Measurements from ENCODE around the gene CNBP. TPM values are rescaled to one million over a fixed set of nuclear protein-coding genes. Genes with fewer than 3 reads are reported as not detected.
A peak's percentile ranks its signal among the peaks of the same experiment; 100 is the strongest.

CNBP gene
- total and polyA plus RNA-seq, 2 of the 13 experiments (the other 11 are each of a cell fraction or from before 2014, with no cell fraction given) = 282 to 354 TPM

DNA sequence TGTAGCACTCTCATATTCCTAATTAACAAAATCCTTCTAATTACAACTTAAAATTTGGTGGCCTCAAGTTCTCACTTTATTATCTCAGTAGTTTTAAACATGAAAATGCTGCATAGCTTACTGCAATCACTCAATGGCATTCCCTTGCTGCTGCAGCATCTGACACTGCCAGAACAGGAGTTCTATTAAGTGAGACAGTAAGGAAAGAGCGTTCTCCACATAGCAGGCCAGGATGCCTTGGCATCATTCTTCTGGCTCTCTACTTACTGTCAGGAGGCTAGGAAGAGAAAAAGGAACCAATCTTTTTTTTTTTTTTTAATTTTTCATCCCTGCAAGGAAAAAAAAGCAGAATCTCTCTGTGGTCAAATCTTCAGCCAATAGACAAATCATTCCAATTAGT, 3.2 kb downstream of the CNBP start:
- intact Hi-C loops (cut with micrococcal nuclease; ENCODE audit: unreplicated experiment) (loop anchor here (5.0 kb wide), 2 partner anchors 47 to 63 kb away; no protein-coding TSS in a partner anchor), in situ Hi-C loops (cut with HindIII; ENCODE audit: extremely low pct_ligation_motif_present, low pct_unique_long_range_greater_than_20kb) (loop anchor here (10.0 kb wide), 1 partner anchor 64 kb away; the partner anchor contains the start of gene COPG1)
- FAIRE-seq (no peak), DNase-seq (ENCODE audit: low spot score) (no peak), ATAC-seq (no peak)
- WGBS (ENCODE audit: low lambda C conversion rate) = 76% methylated on average over 1 of the region's 1 CpG
- TF ChIP-seq ZNF569 (CRISPR knock-in tag; IDR thresholded peaks at IDR 0.05; ENCODE audit: borderline replicate concordance) = no peak
- TF ChIP-seq NFKBIZ (CRISPR knock-in tag; IDR thresholded peaks at IDR 0.05) = no peak
- TF ChIP-seq HNF4G (IDR thresholded peaks at IDR 0.05; ENCODE audit: borderline replicate concordance, low read depth, low read length) = no peak
- TF ChIP-seq HNF4G (CRISPR knock-in tag; IDR thresholded peaks at IDR 0.05; ENCODE audit: borderline replicate concordance, low read depth) = no peak
- H3K9ac ChIP-seq (ENCODE audit: insufficient read depth, low read depth, low read length) = peak overlapping the region; percentile 57
- H3K27ac ChIP-seq (ENCODE audit: extremely low read length, insufficient read depth, low read length) = no peak overlapping the region
- H3K36me3 ChIP-seq (replicated peaks in 1 of 2; ENCODE audit: control insufficient read depth in 1 of 2, insufficient read depth in 2 of 2, low read length in 2 of 2) = peaks cover 5 to 28% of the 10 kb centered on the region in 2 experiments; a peak in 4 of 5 replicates
- BruUV-seq (replicated peaks) = TSS peak; percentile 3
- peaks cover 90% of the 10 kb centered on the region for H3K79me2 ChIP-seq (ENCODE audit: insufficient read depth, low read length)
- H3K4me1 ChIP-seq (ENCODE audit: insufficient read depth, low read length) = peaks cover 63% of the 10 kb centered on the region
- ChIA-PET CTCF (ENCODE audit: low intra/inter-chr PET ratio, low total read pairs) (no interaction called here), POLR2A (interaction anchor here (1.9 kb wide), 1 partner anchor 68 kb away, joined by 4 read pairs; no protein-coding TSS in a partner anchor)
- H4K20me1 ChIP-seq (ENCODE audit: insufficient read depth, low read length) = peaks cover 72% of the 10 kb centered on the region
- peak overlapping the region; percentile 74 for H3K4me2 ChIP-seq (ENCODE audit: low read depth, low read length)
- H3K4me3 ChIP-seq (replicated peaks in 1 of 3; ENCODE audit: insufficient read depth in 1 of 3, low read depth in 2 of 3, low read length in 3 of 3) = peak overlapping the region; percentile 15 to 95 (median 28); a peak in 1 of 6 replicates
- H3K27me3 ChIP-seq (ENCODE audit: control insufficient read depth in 1 of 2, insufficient read depth in 2 of 2, low read length in 2 of 2) = no peaks in the 10 kb centered on the region; a peak in 1 of 5 replicates
- H2AFZ ChIP-seq (ENCODE audit: low read length) = no peak overlapping the region
- H3K9me3 ChIP-seq (ENCODE audit: low read length) = no peaks in the 10 kb centered on the region

DNA sequence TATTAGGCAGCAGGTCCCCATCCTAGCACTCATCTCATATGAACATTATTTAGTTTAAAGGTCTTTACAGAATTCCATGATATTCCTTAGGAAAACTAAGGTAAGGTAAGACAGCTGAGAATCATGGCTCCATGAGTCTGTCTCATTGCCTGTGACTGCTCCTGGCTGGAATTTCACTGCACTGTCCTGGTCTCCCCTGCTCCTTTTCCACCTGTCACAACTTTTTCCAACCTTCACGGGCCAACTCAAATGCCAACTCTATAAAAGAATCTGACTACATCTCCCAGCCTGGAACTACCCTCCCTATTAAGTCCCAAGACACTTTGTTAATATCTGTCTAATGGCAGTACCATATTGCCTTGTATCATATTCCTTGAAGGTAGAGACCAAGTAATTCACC, 7.6 kb downstream of the CNBP start:
- POLR2A ChIA-PET = interaction anchor here (0.7 kb wide), 1 partner anchor 27 kb away, joined by 3 read pairs; no protein-coding TSS in a partner anchor
- Histone ChIP-seq H3K36me3 (replicated peaks in 1 of 2; ENCODE audit: control insufficient read depth in 1 of 2, insufficient read depth in 2 of 2, low read length in 2 of 2) (peaks cover 7 to 48% of the 10 kb centered on the region in 2 experiments), H3K79me2 (ENCODE audit: insufficient read depth, low read length) (peaks cover 96% of the 10 kb centered on the region), H4K20me1 (ENCODE audit: insufficient read depth, low read length) (peaks cover 92% of the 10 kb centered on the region), H3K9ac (ENCODE audit: insufficient read depth, low read depth, low read length) (no peak overlapping the region), H3K27ac (ENCODE audit: extremely low read length, insufficient read depth, low read length) (no peak overlapping the region), H2AFZ (ENCODE audit: low read length) (no peak overlapping the region), H3K4me2 (ENCODE audit: low read depth, low read length) (no peak overlapping the region), H3K27me3 (ENCODE audit: control insufficient read depth in 1 of 2, insufficient read depth in 2 of 2, low read length in 2 of 2) (no peaks in the 10 kb centered on the region), H3K9me3 (ENCODE audit: low read length) (no peaks in the 10 kb centered on the region), H3K4me3 (replicated peaks in 1 of 3; ENCODE audit: insufficient read depth in 1 of 3, low read depth in 2 of 3, low read length in 3 of 3) (no peak overlapping the region), H3K4me1 (ENCODE audit: insufficient read depth, low read length) (peaks cover 75% of the 10 kb centered on the region)
- intact Hi-C loops (cut with micrococcal nuclease; ENCODE audit: unreplicated experiment) (no loop called here), in situ Hi-C loops (cut with HindIII; ENCODE audit: extremely low pct_ligation_motif_present, low pct_unique_long_range_greater_than_20kb) (no loop called here)
- ATAC-seq (peak; percentile 41; the same call in 2 of the 3 replicates), DNase-seq (ENCODE audit: low spot score) (no peak), FAIRE-seq (no peak)
- TF ChIP-seq RBFOX2 (IDR thresholded peaks at IDR 0.05; ENCODE audit: low read depth, low read length) (peak; percentile 31; the same call in 1 of the 2 replicates), ZNF567 (CRISPR knock-in tag; IDR thresholded peaks at IDR 0.05; ENCODE audit: borderline replicate concordance) (no peak), RBM22 (optimal IDR thresholded peaks at IDR 0.05; ENCODE audit: low read length) (peak; percentile 44), THAP11 (CRISPR knock-in tag; IDR thresholded peaks at IDR 0.05) (no peak), MEF2D (CRISPR knock-in tag; IDR thresholded peaks at IDR 0.05) (no peak)
- TF ChIP-seq, protein P1, sequence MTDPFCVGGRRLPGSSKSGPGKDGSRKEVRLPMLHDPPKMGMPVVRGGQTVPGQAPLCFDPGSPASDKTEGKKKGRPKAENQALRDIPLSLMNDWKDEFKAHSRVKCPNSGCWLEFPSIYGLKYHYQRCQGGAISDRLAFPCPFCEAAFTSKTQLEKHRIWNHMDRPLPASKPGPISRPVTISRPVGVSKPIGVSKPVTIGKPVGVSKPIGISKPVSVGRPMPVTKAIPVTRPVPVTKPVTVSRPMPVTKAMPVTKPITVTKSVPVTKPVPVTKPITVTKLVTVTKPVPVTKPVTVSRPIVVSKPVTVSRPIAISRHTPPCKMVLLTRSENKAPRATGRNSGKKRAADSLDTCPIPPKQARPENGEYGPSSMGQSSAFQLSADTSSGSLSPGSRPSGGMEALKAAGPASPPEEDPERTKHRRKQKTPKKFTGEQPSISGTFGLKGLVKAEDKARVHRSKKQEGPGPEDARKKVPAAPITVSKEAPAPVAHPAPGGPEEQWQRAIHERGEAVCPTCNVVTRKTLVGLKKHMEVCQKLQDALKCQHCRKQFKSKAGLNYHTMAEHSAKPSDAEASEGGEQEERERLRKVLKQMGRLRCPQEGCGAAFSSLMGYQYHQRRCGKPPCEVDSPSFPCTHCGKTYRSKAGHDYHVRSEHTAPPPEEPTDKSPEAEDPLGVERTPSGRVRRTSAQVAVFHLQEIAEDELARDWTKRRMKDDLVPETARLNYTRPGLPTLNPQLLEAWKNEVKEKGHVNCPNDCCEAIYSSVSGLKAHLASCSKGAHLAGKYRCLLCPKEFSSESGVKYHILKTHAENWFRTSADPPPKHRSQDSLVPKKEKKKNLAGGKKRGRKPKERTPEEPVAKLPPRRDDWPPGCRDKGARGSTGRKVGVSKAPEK (CRISPR knock-in tag; IDR thresholded peaks at IDR 0.05; ENCODE audit: borderline replicate concordance) = no peak
- BruUV-seq (replicated peaks) = no TSS peak
- WGBS (ENCODE audit: low lambda C conversion rate) = 83% methylated on average over 1 of the region's 1 CpG
- CTCF ChIA-PET (ENCODE audit: low intra/inter-chr PET ratio, low total read pairs) = no interaction called here

Data from HepG2 (cell line).